GM20000 (cell line): ENCODE data around the gene COL12A1.
"Not testable (repeated sequence)": the region's sequence is repeated elsewhere in the genome, so short reads cannot be mapped to it uniquely, and the experiment has no call there.

Experiments used
- DNase-seq: peaks from one replicate; pipeline ENCODE4 v3.0.0; 2012; ENCODE audit warnings: low spot score
- TF ChIP-seq, protein P1 (sequence below): IDR thresholded peaks from 2 replicates; pipeline ENCODE4 v1.5.1; 2012; ENCODE audit warnings: mild to moderate bottlenecking, control low read depth; ENCODE audit errors: extremely low read depth, missing control alignments

The COL12A1 gene

DNA sequence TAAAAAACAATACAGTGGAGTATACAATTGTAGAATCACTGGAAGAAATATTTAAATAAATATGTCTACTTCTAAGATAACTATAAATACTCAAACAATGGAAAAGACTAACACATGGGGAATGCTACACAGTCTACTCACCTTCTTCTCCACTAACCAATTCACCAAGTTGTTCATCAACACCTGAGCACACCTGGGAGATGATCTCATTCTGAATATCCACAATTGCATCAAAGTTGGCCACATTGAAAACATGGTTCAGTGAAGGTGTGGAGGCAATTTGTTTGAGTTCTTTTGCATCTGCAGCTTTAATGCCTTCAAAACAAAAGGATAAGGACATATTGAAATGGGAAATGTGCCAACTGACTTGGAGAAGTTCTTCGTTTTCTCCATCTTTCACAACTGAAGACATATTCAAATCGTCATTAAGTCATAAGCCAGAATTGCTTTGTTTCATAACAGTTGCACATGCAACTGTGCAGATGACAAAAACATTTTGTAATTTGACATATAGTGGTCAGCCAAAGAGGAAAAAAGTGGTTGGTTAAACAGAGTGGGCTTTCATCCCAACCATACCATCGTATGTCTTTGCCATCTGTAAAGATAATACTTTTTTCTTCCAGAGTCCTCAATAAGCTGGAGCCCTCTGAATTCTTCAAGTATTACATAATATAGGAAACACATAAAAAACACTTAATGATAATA is 17.5 kb downstream of the COL12A1 start:
- TF ChIP-seq, protein P1, sequence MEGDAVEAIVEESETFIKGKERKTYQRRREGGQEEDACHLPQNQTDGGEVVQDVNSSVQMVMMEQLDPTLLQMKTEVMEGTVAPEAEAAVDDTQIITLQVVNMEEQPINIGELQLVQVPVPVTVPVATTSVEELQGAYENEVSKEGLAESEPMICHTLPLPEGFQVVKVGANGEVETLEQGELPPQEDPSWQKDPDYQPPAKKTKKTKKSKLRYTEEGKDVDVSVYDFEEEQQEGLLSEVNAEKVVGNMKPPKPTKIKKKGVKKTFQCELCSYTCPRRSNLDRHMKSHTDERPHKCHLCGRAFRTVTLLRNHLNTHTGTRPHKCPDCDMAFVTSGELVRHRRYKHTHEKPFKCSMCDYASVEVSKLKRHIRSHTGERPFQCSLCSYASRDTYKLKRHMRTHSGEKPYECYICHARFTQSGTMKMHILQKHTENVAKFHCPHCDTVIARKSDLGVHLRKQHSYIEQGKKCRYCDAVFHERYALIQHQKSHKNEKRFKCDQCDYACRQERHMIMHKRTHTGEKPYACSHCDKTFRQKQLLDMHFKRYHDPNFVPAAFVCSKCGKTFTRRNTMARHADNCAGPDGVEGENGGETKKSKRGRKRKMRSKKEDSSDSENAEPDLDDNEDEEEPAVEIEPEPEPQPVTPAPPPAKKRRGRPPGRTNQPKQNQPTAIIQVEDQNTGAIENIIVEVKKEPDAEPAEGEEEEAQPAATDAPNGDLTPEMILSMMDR: no peak

DNA sequence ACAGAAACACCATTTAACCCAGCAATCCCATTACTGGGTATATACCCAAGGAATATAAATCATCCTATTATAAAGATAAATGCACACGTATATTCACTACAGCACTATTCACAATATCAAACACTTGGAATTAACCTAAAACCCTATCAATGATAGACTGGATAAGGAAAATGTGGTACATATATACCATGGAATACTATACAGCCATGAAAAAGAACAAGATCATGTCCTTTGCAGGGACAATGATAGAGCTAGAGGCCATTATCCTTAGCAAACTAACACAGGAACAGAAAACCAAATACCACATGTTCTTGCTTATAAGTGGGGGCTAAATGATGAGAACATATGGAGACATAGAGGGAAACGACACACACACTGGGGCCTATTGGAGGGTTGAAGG is 19.3 kb downstream of the COL12A1 start:
- not testable (repeated sequence) for DNase-seq

More for the DNA sequence above, 17.5 kb downstream of the COL12A1 start:
- DNase-seq: no peak

DNA sequence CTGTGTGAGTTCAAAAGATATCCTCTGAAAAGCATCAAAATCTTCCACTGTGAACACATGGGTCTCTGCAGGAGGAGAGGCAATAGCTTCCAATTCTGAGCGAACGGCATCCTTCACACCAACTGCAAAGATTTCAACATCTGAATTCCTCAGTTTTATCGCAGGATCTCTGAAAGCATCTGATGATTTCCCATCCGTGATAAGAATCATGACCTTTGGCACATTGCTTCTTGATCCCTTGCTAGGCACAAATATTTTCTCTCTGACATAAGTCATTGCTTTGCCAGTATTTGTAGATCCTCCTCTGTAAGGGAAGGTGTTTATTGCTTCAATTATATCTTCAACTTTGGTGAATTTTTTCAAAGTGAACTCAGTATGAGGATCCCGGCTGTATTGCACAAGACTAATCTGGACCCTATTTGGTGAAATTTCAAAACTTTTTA is 22.7 kb downstream of the COL12A1 start:
- TF ChIP-seq, protein P1: no peak
- DNase-seq: no peak

DNA sequence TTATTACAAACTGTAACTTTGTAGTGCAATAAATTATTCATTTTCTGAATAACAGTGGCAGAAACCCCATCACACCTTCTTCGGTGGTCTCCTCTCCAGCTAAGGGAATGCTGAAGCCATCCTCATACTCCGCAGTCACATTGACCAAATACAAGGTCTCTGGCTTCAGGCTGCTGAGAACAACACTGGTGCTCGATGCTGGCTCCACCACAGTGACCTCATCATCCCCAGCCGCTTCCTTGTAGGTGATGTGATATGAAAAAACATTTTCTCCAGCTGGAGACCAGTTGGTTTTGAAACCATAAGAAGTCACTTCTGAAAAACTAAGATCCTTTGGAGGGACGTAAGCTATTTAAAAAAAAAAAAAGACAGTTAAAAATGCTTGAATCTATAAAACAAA is 25.0 kb downstream of the COL12A1 start:
- TF ChIP-seq, protein P1: no peak
- DNase-seq: no peak

DNA sequence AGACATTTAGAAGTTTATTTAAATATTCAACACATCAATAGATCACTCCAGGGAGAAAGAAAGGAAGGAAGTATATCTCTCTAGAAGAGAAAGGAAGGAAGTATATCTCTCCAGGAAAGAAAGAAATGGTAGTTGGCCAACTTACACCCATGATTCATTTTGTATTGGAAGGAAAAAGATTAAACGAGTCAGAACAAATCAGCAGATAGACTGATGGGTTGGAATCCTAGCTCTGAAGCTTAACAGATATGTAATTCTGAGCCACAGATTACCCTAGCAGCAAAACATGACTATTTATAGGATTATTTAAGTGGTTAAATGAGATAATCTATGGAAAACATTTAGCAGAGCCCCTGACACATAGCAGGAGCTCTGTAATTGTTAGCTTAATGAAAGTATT is 27.1 kb downstream of the COL12A1 start:
- DNase-seq: no peak

DNA sequence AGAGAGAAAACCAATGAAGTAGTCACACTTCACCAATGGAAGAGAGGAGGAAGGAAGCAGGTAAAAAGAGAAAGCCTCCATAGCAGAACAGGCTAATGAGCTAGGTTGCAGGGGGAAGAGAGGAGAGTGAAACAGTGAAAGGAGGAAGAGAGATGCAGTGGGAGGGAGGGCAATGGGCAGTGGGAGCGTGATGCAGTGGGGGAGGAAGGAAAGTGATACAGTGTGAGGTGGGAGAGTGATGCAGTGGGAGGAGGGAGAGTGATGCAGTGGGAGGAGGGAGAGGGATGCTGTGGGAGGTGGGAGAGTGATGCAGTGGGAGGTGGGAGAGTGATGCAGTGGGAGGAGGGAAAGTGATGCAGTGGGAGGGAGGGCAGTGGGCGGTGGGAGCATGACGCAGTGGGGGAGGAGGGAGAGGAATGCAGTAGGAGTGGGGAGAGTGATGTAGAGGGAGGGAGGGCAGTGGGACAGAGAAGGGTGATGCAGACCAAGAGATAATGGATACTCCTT is 29.7 kb downstream of the COL12A1 start:
- no peak for DNase-seq

More for the DNA sequence above, 27.1 kb downstream of the COL12A1 start:
- TF ChIP-seq, protein P1: no peak

DNA sequence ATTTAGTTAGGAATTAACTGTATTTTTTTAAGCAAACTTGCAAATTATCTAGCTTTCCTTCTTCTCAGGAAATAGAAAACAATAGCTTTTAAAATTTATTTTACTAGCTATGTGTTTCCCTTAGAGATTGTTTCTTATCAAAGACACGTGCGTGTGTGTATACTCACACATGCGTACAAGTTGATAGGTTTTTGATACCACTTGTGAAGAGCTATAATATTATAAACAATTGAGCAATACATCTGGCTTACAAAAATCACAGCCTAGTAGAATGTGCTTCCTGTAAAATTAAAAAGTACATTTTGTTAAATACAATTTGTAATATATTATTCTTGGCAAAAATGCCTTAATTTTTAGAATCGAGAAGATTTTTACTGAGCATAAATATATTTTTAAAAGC is 33.9 kb downstream of the COL12A1 start:
- DNase-seq: no peak
- TF ChIP-seq, protein P1: no peak

More for the DNA sequence above, 29.7 kb downstream of the COL12A1 start:
- TF ChIP-seq, protein P1: no peak

DNA sequence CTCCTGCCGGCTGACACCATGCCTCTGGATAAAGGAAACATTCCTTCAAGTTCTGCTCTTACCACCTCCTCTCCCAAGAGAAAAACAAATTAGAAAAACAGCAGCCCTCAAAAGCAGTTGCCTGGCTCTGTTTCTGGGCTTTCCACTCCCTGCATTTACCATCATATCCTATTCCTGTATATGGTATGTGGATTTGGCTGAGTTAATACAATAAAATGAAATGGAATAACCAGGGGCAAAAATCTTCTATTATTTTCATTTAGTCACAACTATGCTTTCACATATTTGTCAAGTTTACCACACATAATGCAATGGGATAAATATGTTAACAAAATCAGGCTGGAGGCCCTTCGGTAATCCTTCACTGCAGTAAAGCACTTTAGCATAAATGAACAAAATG is 34.3 kb downstream of the COL12A1 start:
- no peak for DNase-seq

More for the DNA sequence above, 34.3 kb downstream of the COL12A1 start:
- TF ChIP-seq, protein P1: no peak
